CD14-positive monocyte (primary cell): ENCODE results near the gene TLR9. TPM values are rescaled to one million over a fixed set of nuclear protein-coding genes. Genes with fewer than 3 reads are reported as not detected.

ENCODE experiments used
- DNase-seq, 3 donors: peaks; one replicate each; pipeline ENCODE4 v3.0.0-alpha.2; 2011 to 2022
- H2AFZ ChIP-seq: 2 replicates; pipeline ENCODE4 v1.6.0; 2012; ENCODE audit warnings: mild to moderate bottlenecking, low read depth, low read length, inconsistent platforms; ENCODE audit not compliant: insufficient read depth, poor library complexity, severe bottlenecking
- H3K27ac ChIP-seq, 2 donors: 1 replicate in 1 of 2; 2 replicates in 1 of 2; pipeline ENCODE4 v1.5.1; 2012 to 2013; ENCODE audit warnings: low read length in 2 of 2, control low read depth in 1 of 2, inconsistent platforms in 1 of 2, low read depth in 1 of 2, mild to moderate bottlenecking in 1 of 2
- H3K27me3 ChIP-seq, 2 donors: one replicate each; pipeline versions ENCODE4 v1.6.0 to v1.6.1; 2011 to 2013; ENCODE audit warnings: low read length in 2 of 2; ENCODE audit not compliant: control insufficient read depth in 2 of 2, insufficient read depth in 2 of 2
- H3K36me3 ChIP-seq, 2 donors: replicated peaks in 1 of 2; 1 replicate in 1 of 2; 2 replicates in 1 of 2; pipeline versions ENCODE4 v1.5.1 to v1.6.1; 2012 to 2013; ENCODE audit warnings: low read length in 2 of 2, control low read depth in 1 of 2, inconsistent platforms in 1 of 2, mild to moderate bottlenecking in 1 of 2; ENCODE audit not compliant: insufficient read depth in 2 of 2, control insufficient read depth in 1 of 2
- H3K4me1 ChIP-seq, 2 donors: 1 replicate in 1 of 2; 2 replicates in 1 of 2; pipeline versions ENCODE4 v1.5.1 to v1.6.1; 2012 to 2013; ENCODE audit warnings: low read length in 2 of 2, control low read depth in 1 of 2, inconsistent platforms in 1 of 2, mild to moderate bottlenecking in 1 of 2, moderate library complexity in 1 of 2; ENCODE audit not compliant: insufficient read depth in 2 of 2, control insufficient read depth in 1 of 2
- H3K4me2 ChIP-seq: replicated peaks from 2 replicates; pipeline ENCODE3; 2012; ENCODE audit warnings: low read length, moderate library complexity, mild to moderate bottlenecking; ENCODE audit not compliant: poor library complexity, severe bottlenecking; ENCODE audit errors: extremely low read depth
- H3K4me3 ChIP-seq, 3 experiments: fragments of 200-600 bp in 1 of 3; sonication (generic) in 1 of 3; replicated peaks in 1 of 3; 1 replicate in 2 of 3; 2 replicates in 1 of 3; pipeline ENCODE4 v1.5.1; 2011 to 2013; ENCODE audit warnings: low read length in 3 of 3, mild to moderate bottlenecking in 3 of 3, control low read depth in 2 of 3, low read depth in 2 of 3, inconsistent platforms in 1 of 3, moderate library complexity in 1 of 3
- H3K79me2 ChIP-seq: 2 replicates; pipeline ENCODE4 v1.6.0; 2012; ENCODE audit warnings: mild to moderate bottlenecking, control low read depth, inconsistent platforms, low read length, moderate library complexity; ENCODE audit not compliant: insufficient read depth
- H3K9ac ChIP-seq: 2 replicates; pipeline ENCODE4 v1.6.0; 2017; ENCODE audit warnings: low read length, mild to moderate bottlenecking; ENCODE audit not compliant: insufficient read depth, poor library complexity, severe bottlenecking
- H3K9me3 ChIP-seq, 2 donors: replicated peaks in 1 of 2; 1 replicate in 1 of 2; 2 replicates in 1 of 2; pipeline versions ENCODE4 v1.5.1 to v1.6.1; 2012 to 2013; ENCODE audit warnings: low read length in 2 of 2, control low read depth in 1 of 2; ENCODE audit not compliant: control insufficient read depth in 1 of 2, insufficient read depth in 1 of 2
- H4K20me1 ChIP-seq: 2 replicates; pipeline ENCODE4 v1.6.0; 2012; ENCODE audit warnings: mild to moderate bottlenecking, low read length, control low read depth, moderate library complexity; ENCODE audit not compliant: insufficient read depth
- H3K27ac Mint-ChIP-seq, 7 donors: one replicate each; pipeline ENCODE4 v1.8.0; 2020; ENCODE audit warnings: mild to moderate bottlenecking in 7 of 7, mixed read lengths in 7 of 7, moderate library complexity in 6 of 7, inconsistent platforms in 2 of 7
- H3K27me3 Mint-ChIP-seq, 3 donors: one replicate each; pipeline ENCODE4 v1.8.0; 2021 to 2022; ENCODE audit warnings: low read depth in 3 of 3, mild to moderate bottlenecking in 3 of 3, mixed read lengths in 3 of 3, moderate library complexity in 3 of 3, inconsistent platforms in 1 of 3
- H3K36me3 Mint-ChIP-seq, 2 donors: one replicate each; pipeline ENCODE4 v1.8.0; 2020; ENCODE audit warnings: mixed read lengths in 2 of 2, inconsistent platforms in 1 of 2, mild to moderate bottlenecking in 1 of 2
- H3K4me1 Mint-ChIP-seq: one replicate; pipeline ENCODE4 v1.8.0; 2020; ENCODE audit warnings: mild to moderate bottlenecking, mixed read lengths
- H3K4me3 Mint-ChIP-seq, 2 donors: one replicate each; pipeline ENCODE4 v1.8.0; 2020; ENCODE audit warnings: mild to moderate bottlenecking in 2 of 2, mixed read lengths in 2 of 2, moderate library complexity in 1 of 2
- H3K9me3 Mint-ChIP-seq, 7 donors: one replicate each; pipeline ENCODE4 v1.8.0; 2020 to 2022; ENCODE audit warnings: mixed read lengths in 7 of 7, mild to moderate bottlenecking in 6 of 7, moderate library complexity in 6 of 7, inconsistent platforms in 2 of 7
- WGBS: methylation state at CpG from one replicate; pipeline ENCODE4 v1.1.5; 2013; ENCODE audit warnings: missing lambda C conversion rate; ENCODE audit not compliant: insufficient coverage; 5-methylcytosine and 5-hydroxymethylcytosine counted together
- intact Hi-C, 2 donors: fragments of 100-400 bp; cut with micrococcal nuclease; formaldehyde crosslinking; loops; one replicate each; pipeline versions ENCODE4 v1.15.0 to v1.15.1; 2023
- polyA plus RNA-seq, 3 donors: library from polyadenylated mRNA; depleted of rRNA in 1 of 3; unstranded in 2 of 3; stranded (reverse) in 1 of 3; fragments of 300-500 nt in 2 of 3; fragments of >200 nt in 1 of 3; fragmentation: Illumina TruSeq in 2 of 3; gene quantifications; 1 replicate in 2 of 3; 2 replicates in 1 of 3; pipeline ENCODE4 v1.2.3, GENCODE V29; 2012 to 2021
- TF ChIP-seq, protein P1 (sequence below): fragments of 200-600 bp; IDR thresholded peaks from one replicate; pipeline ENCODE4 v1.8.0; 2022; ENCODE audit warnings: antibody characterized with exemption, mild to moderate bottlenecking

The TLR9 gene
- polyA plus RNA-seq, 3 donors: 0.91 TPM; not detected in 2

DNA sequence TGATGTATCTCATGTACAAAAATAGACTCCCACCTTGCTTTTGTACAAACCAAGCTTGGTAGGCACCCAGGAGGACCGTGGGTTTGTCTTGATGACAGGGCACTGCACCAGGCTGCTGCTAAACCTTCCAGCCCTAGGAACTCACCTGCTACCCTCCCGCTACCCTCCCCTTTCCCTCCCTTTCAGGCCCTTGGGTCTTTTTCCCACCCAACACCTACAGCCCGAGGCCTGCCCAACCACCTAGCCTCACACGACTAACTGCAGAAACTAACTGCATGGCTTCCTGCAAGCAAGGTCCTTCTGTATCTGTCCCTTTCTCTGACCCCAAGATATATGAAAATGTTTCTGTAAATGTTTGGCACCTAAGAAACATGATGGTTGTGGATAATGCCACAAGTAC lies 31.2 kb upstream of the TLR9 start:
- Histone ChIP-seq H3K4me3 (no peak overlapping the region), H3K9ac (no peak overlapping the region), H3K27ac (peak overlapping the region in 1 of 2 donors; percentile 40), H4K20me1 (peaks cover 93% of the 10 kb centered on the region), H3K4me1 (peaks cover 18 to 21% of the 10 kb centered on the region in 2 donors), H3K4me2 (no peak overlapping the region), H3K9me3 (no peaks in the 10 kb centered on the region), H3K36me3 (peaks cover 78 to 93% of the 10 kb centered on the region in 2 donors), H2AFZ (no peak overlapping the region), H3K79me2 (peaks cover 69% of the 10 kb centered on the region), H3K27me3 (no peaks in the 10 kb centered on the region)
- peaks cover 26% of the 10 kb centered on the region for H3K4me1 Mint-ChIP-seq
- H3K9me3 Mint-ChIP-seq: peaks cover 0 to 3% (median 0%) of the 10 kb centered on the region in 7 donors
- no peak for DNase-seq
- H3K4me3 Mint-ChIP-seq: no peak overlapping the region
- H3K36me3 Mint-ChIP-seq: peaks cover 78 to 98% of the 10 kb centered on the region in 2 donors
- TF ChIP-seq, protein P1, sequence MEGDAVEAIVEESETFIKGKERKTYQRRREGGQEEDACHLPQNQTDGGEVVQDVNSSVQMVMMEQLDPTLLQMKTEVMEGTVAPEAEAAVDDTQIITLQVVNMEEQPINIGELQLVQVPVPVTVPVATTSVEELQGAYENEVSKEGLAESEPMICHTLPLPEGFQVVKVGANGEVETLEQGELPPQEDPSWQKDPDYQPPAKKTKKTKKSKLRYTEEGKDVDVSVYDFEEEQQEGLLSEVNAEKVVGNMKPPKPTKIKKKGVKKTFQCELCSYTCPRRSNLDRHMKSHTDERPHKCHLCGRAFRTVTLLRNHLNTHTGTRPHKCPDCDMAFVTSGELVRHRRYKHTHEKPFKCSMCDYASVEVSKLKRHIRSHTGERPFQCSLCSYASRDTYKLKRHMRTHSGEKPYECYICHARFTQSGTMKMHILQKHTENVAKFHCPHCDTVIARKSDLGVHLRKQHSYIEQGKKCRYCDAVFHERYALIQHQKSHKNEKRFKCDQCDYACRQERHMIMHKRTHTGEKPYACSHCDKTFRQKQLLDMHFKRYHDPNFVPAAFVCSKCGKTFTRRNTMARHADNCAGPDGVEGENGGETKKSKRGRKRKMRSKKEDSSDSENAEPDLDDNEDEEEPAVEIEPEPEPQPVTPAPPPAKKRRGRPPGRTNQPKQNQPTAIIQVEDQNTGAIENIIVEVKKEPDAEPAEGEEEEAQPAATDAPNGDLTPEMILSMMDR: no peak
- intact Hi-C loops: no loop called here
- WGBS: 100% methylated on average over 4 of the region's 4 CpGs
- no peaks in the 10 kb centered on the region for H3K27me3 Mint-ChIP-seq
- peak overlapping the region in 1 of 7 donors; percentile 26 for H3K27ac Mint-ChIP-seq

DNA sequence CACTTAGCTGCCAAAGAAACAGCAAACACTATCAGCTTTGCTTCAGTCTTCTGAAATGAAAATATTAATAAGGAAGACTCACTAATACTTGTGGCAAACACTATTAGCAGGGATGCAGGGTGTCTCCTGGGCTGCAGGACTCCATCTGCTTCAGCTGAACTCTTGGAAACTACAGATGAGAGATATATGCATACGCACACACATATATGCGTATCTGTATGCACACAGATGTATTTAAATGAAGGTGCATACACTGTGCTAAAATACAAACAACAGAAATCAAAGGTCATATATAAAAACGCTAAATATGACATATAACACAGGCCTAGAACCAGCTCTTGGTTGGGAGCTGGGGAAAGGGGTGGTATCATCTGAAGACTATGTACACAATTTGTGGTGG lies 30.7 kb upstream of the TLR9 start:
- no peak overlapping the region for H3K4me3 Mint-ChIP-seq
- H3K4me2 ChIP-seq: no peak overlapping the region
- peaks cover 76 to 98% of the 10 kb centered on the region in 2 donors for H3K36me3 Mint-ChIP-seq
- H3K79me2 ChIP-seq: peaks cover 69% of the 10 kb centered on the region
- intact Hi-C loops: no loop called here
- DNase-seq: no peak
- WGBS: no CpG with 5 or more reads among the region's 3 CpGs
- H2AFZ ChIP-seq: no peak overlapping the region
- H3K36me3 ChIP-seq: peaks cover 75 to 93% of the 10 kb centered on the region in 2 donors
- H3K4me1 ChIP-seq: peaks cover 18 to 21% of the 10 kb centered on the region in 2 donors
- H3K27ac ChIP-seq: peak overlapping the region in 1 of 2 donors; percentile 40
- H3K27me3 Mint-ChIP-seq: no peaks in the 10 kb centered on the region
- TF ChIP-seq, protein P1: no peak
- H3K27me3 ChIP-seq: no peaks in the 10 kb centered on the region
- H4K20me1 ChIP-seq: peaks cover 90% of the 10 kb centered on the region
- H3K27ac Mint-ChIP-seq: peak overlapping the region in 1 of 7 donors; percentile 30
- H3K9ac ChIP-seq: no peak overlapping the region
- H3K4me3 ChIP-seq: no peak overlapping the region
- no peaks in the 10 kb centered on the region for H3K9me3 ChIP-seq
- H3K9me3 Mint-ChIP-seq: peaks cover 0 to 3% (median 0%) of the 10 kb centered on the region in 7 donors
- peaks cover 26% of the 10 kb centered on the region for H3K4me1 Mint-ChIP-seq
